WTC11 (cell line): ENCODE measurements around the gene ASB2. TPM values are rescaled to one million over a fixed set of nuclear protein-coding genes. Genes with fewer than 3 reads are reported as not detected.

Source experiments
- ATAC-seq: fragments of 200-7000 bp; cut with Tn5 transposase; 2 replicates; pipeline ENCODE4 v1.10.0; 2021; ENCODE audit warnings: mild to moderate bottlenecking, moderate library complexity
- CTCF ChIA-PET: fragments of 300-600 bp; sonication (Branson Sonifier 250); formaldehyde crosslinking; loops from one replicate; lab custom pipeline; 2021; ENCODE audit warnings: antibody characterized with exemption; lab: Charles Lee
- POLR2A ChIA-PET: fragments of 350-600 bp; sonication (Branson Sonifier 250); formaldehyde crosslinking; loops from one replicate; lab custom pipeline; 2021; ENCODE audit warnings: antibody characterized with exemption; lab: Charles Lee
- DNase-seq: peaks from one replicate; pipeline ENCODE4 v3.0.0; 2021; ENCODE audit warnings: low spot score
- H3K27ac Mint-ChIP-seq: 2 replicates; pipeline ENCODE4 v1.8.0; 2021; ENCODE audit warnings: mixed read lengths
- H3K27me3 Mint-ChIP-seq: 2 replicates; pipeline ENCODE4 v1.8.0; 2021; ENCODE audit warnings: low read depth, mild to moderate bottlenecking, moderate library complexity, mixed read lengths
- H3K36me3 Mint-ChIP-seq: 2 replicates; pipeline ENCODE4 v1.8.0; 2021; ENCODE audit warnings: mixed read lengths
- H3K4me1 Mint-ChIP-seq: 2 replicates; pipeline ENCODE4 v1.8.0; 2022; ENCODE audit warnings: mixed read lengths
- H3K4me3 Mint-ChIP-seq: 2 replicates; pipeline ENCODE4 v1.8.0; 2021; ENCODE audit warnings: mild to moderate bottlenecking, moderate library complexity, mixed read lengths
- H3K9me3 Mint-ChIP-seq: 2 replicates; pipeline ENCODE4 v1.8.0; 2021; ENCODE audit warnings: mixed read lengths
- AFF4 ChIP-seq: sonication (generic); formaldehyde crosslinking; IDR thresholded peaks from 2 replicates; pipeline ENCODE4 v1.8.1; 2023; ENCODE audit warnings: mild to moderate bottlenecking, missing genetic modification reagents, borderline replicate concordance
- CDX4 ChIP-seq: fragments of 250-450 bp; sonication (Bioruptor Pico); IDR thresholded peaks from 2 replicates; pipeline ENCODE4 v1.9.0; 2021; ENCODE audit warnings: moderate library complexity, mild to moderate bottlenecking, inconsistent platforms, borderline replicate concordance
- ESRRA ChIP-seq: sonication (generic); formaldehyde crosslinking; IDR thresholded peaks from 2 replicates; pipeline ENCODE4 v1.8.1; 2022; ENCODE audit warnings: mild to moderate bottlenecking, missing genetic modification reagents, borderline replicate concordance
- FOXJ3 ChIP-seq: sonication (generic); formaldehyde crosslinking; IDR thresholded peaks from 2 replicates; pipeline ENCODE4 v1.9.0; 2021; ENCODE audit warnings: missing genetic modification reagents, mild to moderate bottlenecking, borderline replicate concordance
- FOXK1 ChIP-seq: sonication (generic); formaldehyde crosslinking; IDR thresholded peaks from 2 replicates; pipeline ENCODE4 v1.8.0; 2022; ENCODE audit warnings: mild to moderate bottlenecking, moderate library complexity, missing genetic modification reagents
- GTF2I ChIP-seq: fragments of 250-450 bp; sonication (Bioruptor Pico); conservative IDR thresholded peaks from 2 replicates; pipeline ENCODE4 v1.4.0; 2021; ENCODE audit warnings: mild to moderate bottlenecking
- HMGXB4 ChIP-seq: sonication (generic); formaldehyde crosslinking; IDR thresholded peaks from 2 replicates; pipeline ENCODE4 v1.8.1; 2023; ENCODE audit warnings: mild to moderate bottlenecking, moderate library complexity, missing genetic modification reagents
- JUN ChIP-seq: sonication (generic); formaldehyde crosslinking; IDR thresholded peaks from 2 replicates; pipeline ENCODE4 v1.8.0; 2023; ENCODE audit warnings: mild to moderate bottlenecking, missing genetic modification reagents
- KAT7 ChIP-seq: sonication (generic); formaldehyde crosslinking; IDR thresholded peaks from 2 replicates; pipeline ENCODE4 v1.8.1; 2023; ENCODE audit warnings: missing genetic modification reagents, mild to moderate bottlenecking, borderline replicate concordance
- NFYB ChIP-seq: sonication (generic); formaldehyde crosslinking; conservative IDR thresholded peaks from 2 replicates; pipeline ENCODE4 v1.8.0; 2022; ENCODE audit warnings: low read depth, missing genetic modification reagents
- NR3C1 ChIP-seq: sonication (generic); formaldehyde crosslinking; conservative IDR thresholded peaks from 2 replicates; pipeline ENCODE4 v1.8.1; 2023; ENCODE audit warnings: low read depth, mild to moderate bottlenecking, missing genetic modification reagents
- SOX15 ChIP-seq: fragments of 250-450 bp; sonication (Bioruptor Pico); IDR thresholded peaks from 2 replicates; pipeline ENCODE4 v1.9.0; 2021; ENCODE audit warnings: mild to moderate bottlenecking
- ZNF232 ChIP-seq: sonication (generic); formaldehyde crosslinking; IDR thresholded peaks from 2 replicates; pipeline ENCODE4 v1.8.0; 2022; ENCODE audit warnings: mild to moderate bottlenecking, missing genetic modification reagents
- ZNF263 ChIP-seq: sonication (generic); formaldehyde crosslinking; IDR thresholded peaks from 2 replicates; pipeline ENCODE4 v1.8.1; 2022; ENCODE audit warnings: low read depth, mild to moderate bottlenecking, moderate library complexity, missing genetic modification reagents
- total RNA-seq: library from RNA; stranded (reverse); gene quantifications from 3 replicates; pipeline ENCODE4 v1.2.3, GENCODE V29; 2021
- TF ChIP-seq, protein P1 (sequence below): sonication (generic); formaldehyde crosslinking; IDR thresholded peaks from 2 replicates; pipeline ENCODE4 v1.8.0; 2022; ENCODE audit warnings: mild to moderate bottlenecking, missing genetic modification reagents
- TF ChIP-seq, protein P2 (sequence below): fragments of 250-450 bp; sonication (Bioruptor Pico); IDR thresholded peaks from 2 replicates; pipeline ENCODE4 v1.9.0; 2021; ENCODE audit warnings: mild to moderate bottlenecking
- TF ChIP-seq, protein P3 (sequence below): fragments of 250-450 bp; sonication (Bioruptor Pico); conservative IDR thresholded peaks from 2 replicates; pipeline ENCODE4 v1.9.0; 2021; ENCODE audit warnings: mild to moderate bottlenecking
- TF ChIP-seq, protein P4 (sequence below): fragments of 200-600 bp; IDR thresholded peaks from 2 replicates; pipeline ENCODE4 v1.8.0; 2022; ENCODE audit warnings: antibody characterized with exemption

ASB2 gene
- total RNA-seq, 1 experiment from 2014 or later = 0.37 TPM

GRCh38 chr14:93997916-93998870, 21.8 kb upstream of the ASB2 start (continued):
- TF ChIP-seq AFF4 = no peak
- no peak for TF ChIP-seq GTF2I (CRISPR knock-in tag)
- TF ChIP-seq KAT7 (CRISPR knock-in tag) = no peak
- TF ChIP-seq, protein P1, sequence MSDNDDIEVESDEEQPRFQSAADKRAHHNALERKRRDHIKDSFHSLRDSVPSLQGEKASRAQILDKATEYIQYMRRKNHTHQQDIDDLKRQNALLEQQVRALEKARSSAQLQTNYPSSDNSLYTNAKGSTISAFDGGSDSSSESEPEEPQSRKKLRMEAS (CRISPR knock-in tag) = no peak
- no peak for TF ChIP-seq ZNF232
- no peak for TF ChIP-seq FOXJ3 (CRISPR knock-in tag)

DNA sequence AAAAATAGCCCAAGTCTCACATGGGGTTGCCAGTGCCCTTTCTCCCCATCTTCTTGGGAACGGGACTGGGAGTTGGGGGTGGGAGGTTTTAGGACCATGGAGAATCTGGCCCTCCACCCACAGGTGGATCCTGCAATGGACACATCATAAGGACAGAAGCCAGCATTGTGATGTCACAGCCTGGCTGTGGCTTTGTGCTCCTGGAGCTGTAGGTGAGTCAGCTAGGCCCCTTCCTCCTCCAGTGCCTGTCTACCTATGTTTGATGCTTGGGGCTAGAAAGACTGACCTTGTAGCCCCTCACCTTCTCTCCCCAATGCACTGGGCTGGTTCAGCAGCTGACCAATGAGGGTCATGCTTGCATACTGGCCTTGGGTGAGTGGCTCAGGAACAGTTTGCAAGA, 20.7 kb upstream of the ASB2 start, which contains the start of gene CCDC197:
CCDC197 (plus strand) TSS at position 220 of the 400 bp plus-strand sequence. CDS start 831 bp downstream, outside the sequence.
- ChIA-PET CTCF (interaction anchor here (0.5 to 9.0 kb wide), 6 partner anchors 11 to 455 kb away, joined by 3 to 230 read pairs (median 4); no protein-coding TSS in a partner anchor), POLR2A (no interaction called here)
- Mint-ChIP-seq H3K4me3 (no peak within 1 kb of the TSS), H3K36me3 (no peaks in the 10 kb centered on the region), H3K27me3 (peaks cover 4% of the 10 kb centered on the region; the same call in 1 of the 2 replicates), H3K27ac (no peak within 1 kb of the TSS), H3K9me3 (no peaks in the 10 kb centered on the region), H3K4me1 (peaks cover 8% of the 10 kb centered on the region; the same call in 1 of the 2 replicates)
- DNase-seq = no peak
- no peak for ATAC-seq
- TF ChIP-seq JUN (CRISPR knock-in tag) (no peak), ESRRA (no peak), SOX15 (CRISPR knock-in tag) (no peak), CDX4 (no peak), ZNF263 (CRISPR knock-in tag) (no peak), FOXK1 (CRISPR knock-in tag) (no peak), NFYB (no peak), HMGXB4 (CRISPR knock-in tag) (no peak), NR3C1 (CRISPR knock-in tag) (no peak)
- TF ChIP-seq, protein P2, sequence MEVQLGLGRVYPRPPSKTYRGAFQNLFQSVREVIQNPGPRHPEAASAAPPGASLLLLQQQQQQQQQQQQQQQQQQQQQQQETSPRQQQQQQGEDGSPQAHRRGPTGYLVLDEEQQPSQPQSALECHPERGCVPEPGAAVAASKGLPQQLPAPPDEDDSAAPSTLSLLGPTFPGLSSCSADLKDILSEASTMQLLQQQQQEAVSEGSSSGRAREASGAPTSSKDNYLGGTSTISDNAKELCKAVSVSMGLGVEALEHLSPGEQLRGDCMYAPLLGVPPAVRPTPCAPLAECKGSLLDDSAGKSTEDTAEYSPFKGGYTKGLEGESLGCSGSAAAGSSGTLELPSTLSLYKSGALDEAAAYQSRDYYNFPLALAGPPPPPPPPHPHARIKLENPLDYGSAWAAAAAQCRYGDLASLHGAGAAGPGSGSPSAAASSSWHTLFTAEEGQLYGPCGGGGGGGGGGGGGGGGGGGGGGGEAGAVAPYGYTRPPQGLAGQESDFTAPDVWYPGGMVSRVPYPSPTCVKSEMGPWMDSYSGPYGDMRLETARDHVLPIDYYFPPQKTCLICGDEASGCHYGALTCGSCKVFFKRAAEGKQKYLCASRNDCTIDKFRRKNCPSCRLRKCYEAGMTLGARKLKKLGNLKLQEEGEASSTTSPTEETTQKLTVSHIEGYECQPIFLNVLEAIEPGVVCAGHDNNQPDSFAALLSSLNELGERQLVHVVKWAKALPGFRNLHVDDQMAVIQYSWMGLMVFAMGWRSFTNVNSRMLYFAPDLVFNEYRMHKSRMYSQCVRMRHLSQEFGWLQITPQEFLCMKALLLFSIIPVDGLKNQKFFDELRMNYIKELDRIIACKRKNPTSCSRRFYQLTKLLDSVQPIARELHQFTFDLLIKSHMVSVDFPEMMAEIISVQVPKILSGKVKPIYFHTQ (CRISPR knock-in tag) = no peak
- TF ChIP-seq, protein P3, sequence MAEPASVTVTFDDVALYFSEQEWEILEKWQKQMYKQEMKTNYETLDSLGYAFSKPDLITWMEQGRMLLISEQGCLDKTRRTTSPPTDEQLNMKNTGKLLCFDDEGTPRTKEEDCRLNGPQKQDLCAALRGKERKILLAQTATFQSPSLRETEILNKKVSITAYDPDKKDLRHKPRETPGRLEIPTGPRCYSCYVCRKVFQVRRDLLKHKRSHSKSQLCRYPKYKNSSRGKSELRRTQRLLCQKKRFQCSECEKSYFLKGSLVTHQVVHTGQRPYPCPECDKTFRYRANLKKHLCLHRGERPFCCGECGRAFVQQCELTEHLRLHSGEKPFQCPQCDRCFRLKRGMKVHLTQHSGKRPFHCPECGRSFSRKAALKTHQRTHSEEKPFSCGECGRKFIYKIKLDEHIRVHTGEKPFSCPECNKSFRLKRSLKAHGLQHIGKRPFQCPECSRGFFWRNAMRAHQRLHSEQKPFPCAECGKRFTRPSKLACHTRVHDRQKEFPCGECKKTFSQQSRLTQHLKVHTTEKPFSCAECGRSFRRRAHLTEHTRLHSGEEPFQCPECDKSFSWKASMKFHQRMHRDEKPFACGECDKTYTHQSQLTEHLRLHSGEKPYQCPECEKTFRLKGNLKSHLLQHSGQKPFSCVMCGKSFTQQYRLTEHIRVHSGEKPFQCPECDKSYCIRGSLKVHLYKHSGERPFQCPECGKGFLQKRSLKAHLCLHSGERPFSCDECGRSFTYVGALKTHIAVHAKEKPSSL (CRISPR knock-in tag) = no peak
- TF ChIP-seq, protein P4, sequence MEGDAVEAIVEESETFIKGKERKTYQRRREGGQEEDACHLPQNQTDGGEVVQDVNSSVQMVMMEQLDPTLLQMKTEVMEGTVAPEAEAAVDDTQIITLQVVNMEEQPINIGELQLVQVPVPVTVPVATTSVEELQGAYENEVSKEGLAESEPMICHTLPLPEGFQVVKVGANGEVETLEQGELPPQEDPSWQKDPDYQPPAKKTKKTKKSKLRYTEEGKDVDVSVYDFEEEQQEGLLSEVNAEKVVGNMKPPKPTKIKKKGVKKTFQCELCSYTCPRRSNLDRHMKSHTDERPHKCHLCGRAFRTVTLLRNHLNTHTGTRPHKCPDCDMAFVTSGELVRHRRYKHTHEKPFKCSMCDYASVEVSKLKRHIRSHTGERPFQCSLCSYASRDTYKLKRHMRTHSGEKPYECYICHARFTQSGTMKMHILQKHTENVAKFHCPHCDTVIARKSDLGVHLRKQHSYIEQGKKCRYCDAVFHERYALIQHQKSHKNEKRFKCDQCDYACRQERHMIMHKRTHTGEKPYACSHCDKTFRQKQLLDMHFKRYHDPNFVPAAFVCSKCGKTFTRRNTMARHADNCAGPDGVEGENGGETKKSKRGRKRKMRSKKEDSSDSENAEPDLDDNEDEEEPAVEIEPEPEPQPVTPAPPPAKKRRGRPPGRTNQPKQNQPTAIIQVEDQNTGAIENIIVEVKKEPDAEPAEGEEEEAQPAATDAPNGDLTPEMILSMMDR = no peak
